ENCODE results near the gene CGREF1.

The CGREF1 gene

GRCh38 chr2:27085673-27086089 lies 33.2 kb downstream of the CGREF1 start:
- H3K27ac ChIP-seq (ENCODE audit: low read depth, low read length) = no peak overlapping the region
- no peaks in the 10 kb centered on the region for H3K36me3 ChIP-seq (ENCODE audit: control insufficient read depth, low read length)
- no peaks in the 10 kb centered on the region for H3K9me3 ChIP-seq (ENCODE audit: control insufficient read depth, insufficient read depth, low read length)
- H4K20me1 ChIP-seq (ENCODE audit: control insufficient read depth, insufficient read depth, low read depth, low read length) = no peaks in the 10 kb centered on the region
- H3K9me2 ChIP-seq (replicated peaks; ENCODE audit: control insufficient read depth, low read length) = no peaks in the 10 kb centered on the region
- H3K4me2 ChIP-seq (ENCODE audit: low read length) = peak overlapping the region; percentile 79
- no peaks in the 10 kb centered on the region for H3K27me3 ChIP-seq (ENCODE audit: control insufficient read depth, low read length)
- peaks cover 38% of the 10 kb centered on the region for H3K4me1 ChIP-seq (ENCODE audit: control insufficient read depth, low read length)
- H3K79me2 ChIP-seq (ENCODE audit: control insufficient read depth, low read length) = no peaks in the 10 kb centered on the region
- TF ChIP-seq, protein P1, sequence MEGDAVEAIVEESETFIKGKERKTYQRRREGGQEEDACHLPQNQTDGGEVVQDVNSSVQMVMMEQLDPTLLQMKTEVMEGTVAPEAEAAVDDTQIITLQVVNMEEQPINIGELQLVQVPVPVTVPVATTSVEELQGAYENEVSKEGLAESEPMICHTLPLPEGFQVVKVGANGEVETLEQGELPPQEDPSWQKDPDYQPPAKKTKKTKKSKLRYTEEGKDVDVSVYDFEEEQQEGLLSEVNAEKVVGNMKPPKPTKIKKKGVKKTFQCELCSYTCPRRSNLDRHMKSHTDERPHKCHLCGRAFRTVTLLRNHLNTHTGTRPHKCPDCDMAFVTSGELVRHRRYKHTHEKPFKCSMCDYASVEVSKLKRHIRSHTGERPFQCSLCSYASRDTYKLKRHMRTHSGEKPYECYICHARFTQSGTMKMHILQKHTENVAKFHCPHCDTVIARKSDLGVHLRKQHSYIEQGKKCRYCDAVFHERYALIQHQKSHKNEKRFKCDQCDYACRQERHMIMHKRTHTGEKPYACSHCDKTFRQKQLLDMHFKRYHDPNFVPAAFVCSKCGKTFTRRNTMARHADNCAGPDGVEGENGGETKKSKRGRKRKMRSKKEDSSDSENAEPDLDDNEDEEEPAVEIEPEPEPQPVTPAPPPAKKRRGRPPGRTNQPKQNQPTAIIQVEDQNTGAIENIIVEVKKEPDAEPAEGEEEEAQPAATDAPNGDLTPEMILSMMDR (IDR thresholded peaks at IDR 0.05; ENCODE audit: low read depth, low read length, poor library complexity, severe bottlenecking) = no peak
- TF ChIP-seq EZH2phosphoT487 (IDR thresholded peaks at IDR 0.05; ENCODE audit: borderline replicate concordance, low read length) = no peak
- H3F3A ChIP-seq (ENCODE audit: control insufficient read depth, insufficient read depth) = no peaks in the 10 kb centered on the region
- peak overlapping the region; percentile 86 for H3K4me3 ChIP-seq (ENCODE audit: low read length)

DNA sequence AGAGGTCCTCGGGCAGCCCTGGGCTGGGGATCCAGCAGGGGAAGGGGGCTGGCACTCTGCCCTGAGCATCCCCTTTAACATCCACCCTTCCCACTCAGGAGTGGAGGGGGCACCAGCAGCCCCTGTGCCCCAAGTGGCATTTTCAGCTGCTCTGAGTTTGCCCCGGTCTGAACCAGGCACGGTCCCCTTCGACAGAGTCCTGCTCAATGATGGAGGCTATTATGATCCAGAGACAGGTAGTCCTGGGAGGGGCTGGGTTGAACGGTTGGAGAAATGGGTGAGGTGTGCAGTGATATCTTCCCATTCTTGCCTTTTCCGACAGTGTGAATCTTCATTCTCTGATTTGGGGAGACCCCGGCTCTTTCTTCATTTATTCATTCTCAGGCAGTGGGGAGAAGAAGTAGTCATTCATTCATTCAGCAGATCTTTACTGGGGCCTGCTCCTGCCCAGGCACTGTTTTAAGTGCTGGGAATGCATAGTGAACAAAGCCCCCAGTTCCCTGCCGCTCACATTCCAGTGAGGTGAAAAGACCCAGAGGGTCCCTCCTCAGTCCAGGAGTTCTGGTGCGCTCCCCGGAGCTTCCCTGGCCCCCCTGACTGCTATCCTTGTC lies 33.8 kb downstream of the CGREF1 start:
- TF ChIP-seq, protein P1 (IDR thresholded peaks at IDR 0.05; ENCODE audit: low read depth, low read length, poor library complexity, severe bottlenecking) = no peak
- H3K4me1 ChIP-seq (ENCODE audit: control insufficient read depth, low read length) = peaks cover 42% of the 10 kb centered on the region
- H3K36me3 ChIP-seq (ENCODE audit: control insufficient read depth, low read length) = no peaks in the 10 kb centered on the region
- no peaks in the 10 kb centered on the region for H3K9me3 ChIP-seq (ENCODE audit: control insufficient read depth, insufficient read depth, low read length)
- no peak overlapping the region for H3K27ac ChIP-seq (ENCODE audit: low read depth, low read length)
- no peaks in the 10 kb centered on the region for H3K79me2 ChIP-seq (ENCODE audit: control insufficient read depth, low read length)
- H3K27me3 ChIP-seq (ENCODE audit: control insufficient read depth, low read length) = no peaks in the 10 kb centered on the region
- H3K9me2 ChIP-seq (replicated peaks; ENCODE audit: control insufficient read depth, low read length) = no peaks in the 10 kb centered on the region
- H3K4me3 ChIP-seq (ENCODE audit: low read length) = peak overlapping the region; percentile 86
- H3F3A ChIP-seq (ENCODE audit: control insufficient read depth, insufficient read depth) = no peaks in the 10 kb centered on the region; the same call in 1 of the 2 replicates
- peak overlapping the region; percentile 79 for H3K4me2 ChIP-seq (ENCODE audit: low read length)
- no peaks in the 10 kb centered on the region for H4K20me1 ChIP-seq (ENCODE audit: control insufficient read depth, insufficient read depth, low read depth, low read length)

DNA sequence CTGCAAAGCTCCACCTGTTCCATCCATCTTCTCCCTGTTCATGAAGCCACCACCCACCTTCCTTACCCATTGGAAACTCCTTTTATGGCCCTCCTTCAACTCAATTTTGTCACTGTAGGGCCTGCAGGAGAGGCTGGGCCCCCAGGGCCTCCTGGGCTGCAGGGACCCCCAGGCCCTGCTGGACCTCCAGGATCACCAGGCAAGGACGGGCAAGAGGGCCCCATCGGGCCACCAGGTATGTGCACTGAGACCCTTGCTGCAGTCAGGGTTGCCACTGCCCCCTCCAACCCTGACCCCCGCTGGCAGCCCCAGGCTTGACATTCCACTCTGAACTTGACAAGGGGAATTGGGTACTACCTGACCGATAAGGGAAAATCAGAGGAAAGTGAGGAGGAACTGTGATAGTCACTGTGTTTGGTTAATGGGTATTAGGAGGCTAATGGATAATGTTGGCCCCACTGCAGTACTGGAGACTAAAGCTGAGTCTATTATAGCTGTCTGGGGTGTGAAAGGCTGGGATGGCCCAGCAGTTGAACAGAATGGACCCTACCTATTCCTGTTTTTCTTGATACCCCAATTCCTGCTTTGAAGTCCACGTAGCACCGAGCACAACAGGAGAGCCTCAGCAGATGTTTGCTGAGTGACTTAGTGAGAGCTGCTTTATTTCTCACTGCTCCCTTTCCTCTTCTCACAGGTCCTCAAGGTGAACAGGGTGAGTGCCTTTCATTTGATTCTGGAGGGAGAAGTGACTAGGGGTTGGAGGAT lies 34.4 kb downstream of the CGREF1 start:
- Histone ChIP-seq H3K4me2 (ENCODE audit: low read length) (no peak overlapping the region), H3K4me1 (ENCODE audit: control insufficient read depth, low read length) (peaks cover 42% of the 10 kb centered on the region)

More for the DNA sequence above, 34.4 kb downstream of the CGREF1 start:
- no peaks in the 10 kb centered on the region for H3K79me2 ChIP-seq (ENCODE audit: control insufficient read depth, low read length)
- H3K4me3 ChIP-seq (ENCODE audit: low read length) = no peak overlapping the region
- H3K9me3 ChIP-seq (ENCODE audit: control insufficient read depth, insufficient read depth, low read length) = no peaks in the 10 kb centered on the region
- H3K27me3 ChIP-seq (ENCODE audit: control insufficient read depth, low read length) = no peaks in the 10 kb centered on the region
- no peaks in the 10 kb centered on the region for H3K9me2 ChIP-seq (replicated peaks; ENCODE audit: control insufficient read depth, low read length)
- H4K20me1 ChIP-seq (ENCODE audit: control insufficient read depth, insufficient read depth, low read depth, low read length) = no peaks in the 10 kb centered on the region
- H3K27ac ChIP-seq (ENCODE audit: low read depth, low read length) = no peak overlapping the region
- H3K36me3 ChIP-seq (ENCODE audit: control insufficient read depth, low read length) = no peaks in the 10 kb centered on the region
- TF ChIP-seq, protein P1 (IDR thresholded peaks at IDR 0.05; ENCODE audit: low read depth, low read length, poor library complexity, severe bottlenecking) = no peak
- no peak for TF ChIP-seq EZH2phosphoT487 (IDR thresholded peaks at IDR 0.05; ENCODE audit: borderline replicate concordance, low read length)
- H3F3A ChIP-seq (ENCODE audit: control insufficient read depth, insufficient read depth) = no peaks in the 10 kb centered on the region; the same call in 1 of the 2 replicates
